ENCODE data around the gene RGS6. TPM values are rescaled to one million over a fixed set of nuclear protein-coding genes. Genes with fewer than 3 reads are reported as not detected.

RGS6 gene
- total RNA-seq, 4 donors from 2014 or later = 0.84 to 3.0 (median 1.7) TPM; not detected in 1

DNA sequence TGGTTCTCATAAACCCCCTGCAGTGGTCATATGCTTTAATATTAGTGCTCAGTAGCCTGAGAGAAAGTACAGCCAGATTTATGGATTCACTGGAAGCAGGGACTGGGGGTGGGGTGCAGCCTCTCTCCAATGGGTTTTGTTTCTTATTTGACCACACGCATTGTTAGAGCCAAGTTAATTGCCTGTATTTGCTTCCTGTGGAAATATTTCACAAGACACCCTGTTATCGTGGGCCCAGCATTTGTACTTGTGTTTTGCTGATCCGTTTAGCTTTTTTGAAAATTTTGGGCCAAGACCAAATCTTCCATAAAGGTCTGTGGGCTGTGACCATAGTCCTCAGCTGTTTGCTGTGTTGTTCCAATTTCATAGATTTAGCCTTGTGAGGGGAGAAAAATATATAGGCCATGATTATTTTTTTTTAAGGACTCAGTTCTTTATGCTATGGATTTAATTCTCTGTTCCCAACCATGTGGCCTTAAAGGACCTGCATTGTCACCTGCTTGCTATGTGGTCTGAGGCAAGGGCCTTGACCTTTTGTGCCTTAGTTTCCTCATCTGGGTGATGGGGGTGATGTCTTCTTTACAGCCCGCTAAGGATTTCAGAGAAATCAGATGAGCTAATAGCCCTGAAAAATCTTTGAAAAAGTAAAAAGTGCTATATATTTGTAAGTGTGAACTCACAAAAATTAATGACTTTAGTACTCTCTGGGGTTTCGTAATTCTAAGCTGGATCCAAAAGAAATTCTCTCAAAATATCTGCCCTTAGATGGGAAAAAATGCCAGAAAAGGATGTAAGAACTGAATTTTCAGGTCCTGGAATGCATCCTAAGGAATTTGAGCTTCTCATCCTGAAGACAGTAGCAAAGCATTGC is 591.4 kb downstream of the RGS6 start:
- intact Hi-C loops (cut with DNase I; ENCODE audit: low total_unique reads) = no loop called here
- no peak for DNase-seq (ENCODE audit: low spot score in 2 of 2)
- no peak overlapping the region for H3K4me3 ChIP-seq (ENCODE audit: low read depth, poor library complexity, severe bottlenecking)
- WGBS, 2 donors = 64 to 70% methylated on average over 5 of the region's 5 CpGs
- no peak for TF ChIP-seq POLR2A (IDR thresholded peaks at IDR 0.05)
- TF ChIP-seq, protein P1, sequence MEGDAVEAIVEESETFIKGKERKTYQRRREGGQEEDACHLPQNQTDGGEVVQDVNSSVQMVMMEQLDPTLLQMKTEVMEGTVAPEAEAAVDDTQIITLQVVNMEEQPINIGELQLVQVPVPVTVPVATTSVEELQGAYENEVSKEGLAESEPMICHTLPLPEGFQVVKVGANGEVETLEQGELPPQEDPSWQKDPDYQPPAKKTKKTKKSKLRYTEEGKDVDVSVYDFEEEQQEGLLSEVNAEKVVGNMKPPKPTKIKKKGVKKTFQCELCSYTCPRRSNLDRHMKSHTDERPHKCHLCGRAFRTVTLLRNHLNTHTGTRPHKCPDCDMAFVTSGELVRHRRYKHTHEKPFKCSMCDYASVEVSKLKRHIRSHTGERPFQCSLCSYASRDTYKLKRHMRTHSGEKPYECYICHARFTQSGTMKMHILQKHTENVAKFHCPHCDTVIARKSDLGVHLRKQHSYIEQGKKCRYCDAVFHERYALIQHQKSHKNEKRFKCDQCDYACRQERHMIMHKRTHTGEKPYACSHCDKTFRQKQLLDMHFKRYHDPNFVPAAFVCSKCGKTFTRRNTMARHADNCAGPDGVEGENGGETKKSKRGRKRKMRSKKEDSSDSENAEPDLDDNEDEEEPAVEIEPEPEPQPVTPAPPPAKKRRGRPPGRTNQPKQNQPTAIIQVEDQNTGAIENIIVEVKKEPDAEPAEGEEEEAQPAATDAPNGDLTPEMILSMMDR (IDR thresholded peaks at IDR 0.05) = no peak

DNA sequence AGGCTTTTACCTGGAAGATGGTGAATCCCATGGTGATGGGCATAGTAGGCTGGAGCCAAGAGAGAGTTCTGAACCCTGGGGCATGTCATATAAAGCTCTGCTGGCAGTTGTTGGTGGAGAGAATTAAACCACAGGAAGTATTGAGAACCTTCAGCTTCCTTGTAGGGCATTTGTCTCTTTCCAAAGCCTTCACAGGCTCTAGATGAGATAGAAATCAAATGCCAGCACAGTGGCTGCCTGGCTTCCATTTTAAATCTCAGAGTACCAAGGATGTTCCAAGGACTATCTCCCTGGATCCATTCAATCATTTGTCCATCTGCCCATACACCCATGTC is 592.0 kb downstream of the RGS6 start:
- no peak for DNase-seq (ENCODE audit: low spot score in 2 of 2)
- TF ChIP-seq, protein P1 (IDR thresholded peaks at IDR 0.05) = no peak
- no peak for TF ChIP-seq POLR2A (IDR thresholded peaks at IDR 0.05)
- intact Hi-C loops (cut with DNase I; ENCODE audit: low total_unique reads) = no loop called here
- no peak overlapping the region for H3K4me3 ChIP-seq (ENCODE audit: low read depth, poor library complexity, severe bottlenecking)

DNA sequence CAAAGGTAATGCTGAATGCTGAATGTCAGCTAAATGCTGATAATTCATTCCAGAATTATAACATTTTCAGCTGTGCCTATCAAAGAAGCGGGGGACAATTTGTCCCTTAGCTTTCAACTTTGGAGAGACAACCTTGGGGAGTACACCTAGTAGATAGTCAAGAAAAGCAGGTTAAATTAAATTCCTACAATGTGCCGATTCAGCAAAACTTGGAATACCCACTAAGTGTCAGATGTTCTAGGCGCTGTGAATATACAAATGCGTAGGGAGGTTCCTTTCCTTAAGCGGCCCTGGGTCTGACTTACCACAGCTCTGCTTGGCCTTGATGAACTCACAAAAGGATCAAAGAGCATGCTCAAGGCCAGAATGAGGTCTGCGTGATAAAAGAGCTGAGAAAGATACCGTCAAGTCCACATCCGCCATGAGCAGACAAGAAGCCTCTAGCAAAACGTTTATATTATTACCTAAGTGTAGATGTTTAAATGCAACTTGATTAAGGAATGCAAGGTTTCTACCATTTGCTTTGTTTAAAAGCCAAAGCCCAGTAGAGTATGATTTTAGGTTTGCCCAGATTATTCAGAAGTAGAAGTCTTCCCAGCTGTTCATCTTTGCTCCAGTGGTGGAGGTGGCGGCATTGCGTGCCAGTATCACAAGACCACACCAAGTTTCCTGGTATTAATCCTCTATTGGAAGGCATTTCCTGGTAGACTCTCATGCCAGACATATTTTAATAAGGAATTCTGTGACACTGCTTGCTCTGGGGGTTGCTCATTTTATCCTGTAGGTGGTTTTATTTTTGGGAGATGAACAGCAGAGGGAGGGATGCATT is 593.1 kb downstream of the RGS6 start:
- TF ChIP-seq, protein P1 (IDR thresholded peaks at IDR 0.05) = no peak
- no peak for TF ChIP-seq POLR2A (IDR thresholded peaks at IDR 0.05)
- H3K4me3 ChIP-seq (ENCODE audit: low read depth, poor library complexity, severe bottlenecking) = no peak overlapping the region
- WGBS, 2 donors = 82% methylated on average over 11 of the region's 11 CpGs
- intact Hi-C loops (cut with DNase I; ENCODE audit: low total_unique reads) = no loop called here
- DNase-seq (ENCODE audit: low spot score in 2 of 2) = no peak

DNA sequence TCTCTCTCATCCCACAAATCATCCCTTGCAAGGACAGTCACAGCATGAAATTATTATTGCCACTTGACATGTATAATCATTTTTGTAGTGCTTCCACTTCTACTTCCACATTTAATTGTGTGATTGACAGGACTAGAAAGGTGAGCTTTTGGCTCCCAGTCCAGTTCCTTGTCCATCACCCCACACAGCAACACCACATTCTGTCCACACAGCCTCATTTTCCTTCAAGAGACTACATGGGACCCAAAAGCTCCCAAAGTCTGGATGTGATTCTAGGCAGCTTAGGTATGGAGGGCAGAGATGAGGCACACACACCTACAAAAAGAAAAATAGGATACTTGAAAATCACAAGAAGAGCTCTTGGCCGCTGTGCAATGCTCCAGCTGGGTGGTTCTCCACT is 595.4 kb downstream of the RGS6 start:
- WGBS, 2 donors = 95 to 96% methylated on average over 1 of the region's 1 CpG
- intact Hi-C loops (cut with DNase I; ENCODE audit: low total_unique reads) = no loop called here
- no peak for TF ChIP-seq POLR2A (IDR thresholded peaks at IDR 0.05)
- TF ChIP-seq, protein P1 (IDR thresholded peaks at IDR 0.05) = no peak
- no peak overlapping the region for H3K4me3 ChIP-seq (ENCODE audit: low read depth, poor library complexity, severe bottlenecking)
- DNase-seq (ENCODE audit: low spot score in 2 of 2) = no peak

DNA sequence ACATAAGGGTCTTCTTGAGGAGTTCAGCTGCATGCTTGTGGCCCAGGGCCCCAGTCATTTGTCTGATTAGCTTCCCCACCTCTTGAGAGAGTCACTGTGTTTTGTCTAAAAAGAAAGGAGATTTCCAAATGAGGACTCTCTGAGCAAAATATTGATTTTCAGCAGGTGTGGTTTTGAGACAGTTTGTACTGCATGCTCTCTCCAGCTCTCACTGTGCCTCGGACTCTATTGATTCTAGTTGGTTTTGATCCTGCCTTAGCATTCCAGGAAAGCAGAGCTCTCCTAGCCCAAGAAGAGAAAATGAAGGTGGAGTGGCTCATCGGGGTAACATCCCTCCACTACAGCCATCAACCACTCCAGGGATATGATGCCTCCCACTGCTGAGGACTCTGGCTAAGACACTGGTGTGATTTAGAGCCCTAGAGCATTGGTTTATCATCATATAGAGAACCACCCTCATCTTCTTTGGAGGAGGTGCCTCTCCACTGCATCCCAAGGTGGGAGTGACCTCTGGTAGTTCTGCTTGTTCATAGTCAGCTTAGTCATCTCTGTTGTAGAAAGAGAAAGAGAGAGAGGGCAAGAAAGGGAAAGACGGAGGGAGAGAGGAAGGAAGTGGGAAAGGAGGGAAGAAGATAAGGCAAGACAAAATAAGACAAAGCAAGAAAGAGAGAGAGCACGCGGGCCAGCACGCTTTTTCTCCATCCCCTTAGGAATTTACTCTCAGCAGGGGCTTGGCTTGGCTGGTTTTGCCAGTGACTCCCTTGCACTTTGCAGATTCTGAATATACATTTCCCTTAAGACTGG is 596.0 kb downstream of the RGS6 start:
- intact Hi-C loops (cut with DNase I; ENCODE audit: low total_unique reads) = no loop called here

More for the DNA sequence above, 596.0 kb downstream of the RGS6 start:
- WGBS, 2 donors = 74 to 78% methylated on average over 6 of the region's 6 CpGs
- TF ChIP-seq, protein P1 (IDR thresholded peaks at IDR 0.05) = no peak
- TF ChIP-seq POLR2A (IDR thresholded peaks at IDR 0.05) = no peak
- H3K4me3 ChIP-seq (ENCODE audit: low read depth, poor library complexity, severe bottlenecking) = no peak overlapping the region
- DNase-seq (ENCODE audit: low spot score in 2 of 2) = no peak
